Gastrocnemius medialis (tissue), 4 donors: Measurements from ENCODE around the gene CPVL. TPM values are rescaled to one million over a fixed set of nuclear protein-coding genes. Genes with fewer than 3 reads are reported as not detected.

ENCODE experiments used
- ATAC-seq, 2 donors: fragments of 150-250 bp; one replicate each; pipeline ENCODE4 v1.9.1; 2016
- DNase-seq, 2 donors: peaks; one replicate each; pipeline ENCODE4 v3.0.0-alpha.2; 2019
- H3K27ac ChIP-seq, 4 donors: fragments of 200-600 bp; sonication (generic); 1 replicate in 1 of 4; 2 replicates in 3 of 4; pipeline ENCODE4 v1.5.1; 2016 to 2018; ENCODE audit warnings: mild to moderate bottlenecking in 2 of 4, moderate library complexity in 1 of 4
- H3K27me3 ChIP-seq, 3 donors: fragments of 200-600 bp; sonication (generic) in 2 of 3; 1 replicate in 1 of 3; 2 replicates in 2 of 3; pipeline versions ENCODE4 v1.5.1 to v1.6.0; 2016 to 2019; ENCODE audit warnings: mild to moderate bottlenecking in 1 of 3, moderate library complexity in 1 of 3
- H3K36me3 ChIP-seq, 2 donors: fragments of 200-600 bp; sonication (generic) in 1 of 2; one replicate each; pipeline ENCODE4 v1.5.1; 2017 to 2018
- H3K4me1 ChIP-seq, 2 donors: fragments of 200-600 bp; sonication (generic) in 1 of 2; one replicate each; pipeline ENCODE4 v1.5.1; 2016 to 2017; ENCODE audit warnings: mild to moderate bottlenecking in 2 of 2
- H3K4me3 ChIP-seq, 4 donors: fragments of 200-600 bp; sonication (generic) in 3 of 4; 1 replicate in 1 of 4; 2 replicates in 3 of 4; pipeline ENCODE4 v1.5.1; 2016 to 2019; ENCODE audit warnings: mild to moderate bottlenecking in 2 of 4
- H3K9me3 ChIP-seq, 3 donors: fragments of 200-600 bp; sonication (generic) in 2 of 3; 1 replicate in 1 of 3; 2 replicates in 2 of 3; pipeline ENCODE4 v1.5.1; 2016 to 2019
- POLR2A ChIP-seq, 2 donors: fragments of 450-650 bp; IDR thresholded peaks; one replicate each; pipeline ENCODE4 v1.6.1; 2017; ENCODE audit warnings: antibody characterized with exemption in 2 of 2, mild to moderate bottlenecking in 2 of 2, moderate library complexity in 2 of 2
- in situ Hi-C, 4 donors: fragments of 200-750 bp; cut with MboI; loops; one replicate each; pipeline versions ENCODE4 v1.15.0 to v1.8.0; 2017; ENCODE audit warnings: low sequenced_read_pairs in 4 of 4
- intact Hi-C: fragments of 100-400 bp; cut with DNase I; formaldehyde crosslinking; loops from one replicate; pipeline ENCODE4 v1.15.1; 2023; ENCODE audit warnings: low total_unique reads
- total RNA-seq, 4 donors: library from RNA; depleted of rRNA; stranded (reverse); fragments of >200 nt; gene quantifications; one replicate each; pipeline versions ENCODE4 v1.1.0 to v1.2.3, GENCODE V29; 2016
- TF ChIP-seq, protein P1 (sequence below), 5 experiments: fragments of 450-650 bp in 3 of 5; fragments of 200-600 bp in 2 of 5; sonication (generic) in 2 of 5; IDR thresholded peaks in 4 of 5; conservative IDR thresholded peaks in 1 of 5; 1 replicate in 4 of 5; 2 replicates in 1 of 5; pipeline ENCODE4 v1.5.1; 2016 to 2019; ENCODE audit warnings: antibody characterized with exemption in 5 of 5, mild to moderate bottlenecking in 3 of 5, moderate library complexity in 3 of 5

Gene CPVL
- total RNA-seq, 4 donors from 2014 or later, result 5.6 to 11.8 (median 6.2) TPM

DNA sequence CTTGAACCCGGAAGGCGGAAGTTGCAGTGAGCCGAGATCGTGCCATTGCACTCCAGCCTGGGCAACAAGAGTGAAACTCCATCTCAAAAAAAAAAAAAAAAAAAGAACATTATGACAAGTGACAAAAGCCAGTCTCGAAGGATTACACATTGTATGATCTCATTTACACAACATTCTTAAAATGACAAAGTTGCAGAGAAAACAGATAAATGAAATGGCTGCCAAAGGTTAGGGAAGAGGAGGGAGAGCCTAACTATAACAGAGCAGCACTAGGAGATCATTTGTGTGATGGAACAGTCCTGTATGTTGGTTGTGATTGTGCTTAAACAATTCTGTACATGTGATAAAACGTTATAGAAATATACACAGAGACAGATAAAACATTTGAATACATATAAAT, 16.2 kb upstream of the CPVL start:
- Histone ChIP-seq H3K4me1 (no peaks in the 10 kb centered on the region), H3K36me3 (no peaks in the 10 kb centered on the region), H3K27me3 (no peaks in the 10 kb centered on the region), H3K9me3 (no peaks in the 10 kb centered on the region), H3K4me3 (no peak overlapping the region), H3K27ac (no peak overlapping the region)
- in situ Hi-C loops, result no loop called here
- no peak for ATAC-seq
- TF ChIP-seq, protein P1, sequence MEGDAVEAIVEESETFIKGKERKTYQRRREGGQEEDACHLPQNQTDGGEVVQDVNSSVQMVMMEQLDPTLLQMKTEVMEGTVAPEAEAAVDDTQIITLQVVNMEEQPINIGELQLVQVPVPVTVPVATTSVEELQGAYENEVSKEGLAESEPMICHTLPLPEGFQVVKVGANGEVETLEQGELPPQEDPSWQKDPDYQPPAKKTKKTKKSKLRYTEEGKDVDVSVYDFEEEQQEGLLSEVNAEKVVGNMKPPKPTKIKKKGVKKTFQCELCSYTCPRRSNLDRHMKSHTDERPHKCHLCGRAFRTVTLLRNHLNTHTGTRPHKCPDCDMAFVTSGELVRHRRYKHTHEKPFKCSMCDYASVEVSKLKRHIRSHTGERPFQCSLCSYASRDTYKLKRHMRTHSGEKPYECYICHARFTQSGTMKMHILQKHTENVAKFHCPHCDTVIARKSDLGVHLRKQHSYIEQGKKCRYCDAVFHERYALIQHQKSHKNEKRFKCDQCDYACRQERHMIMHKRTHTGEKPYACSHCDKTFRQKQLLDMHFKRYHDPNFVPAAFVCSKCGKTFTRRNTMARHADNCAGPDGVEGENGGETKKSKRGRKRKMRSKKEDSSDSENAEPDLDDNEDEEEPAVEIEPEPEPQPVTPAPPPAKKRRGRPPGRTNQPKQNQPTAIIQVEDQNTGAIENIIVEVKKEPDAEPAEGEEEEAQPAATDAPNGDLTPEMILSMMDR (IDR thresholded peaks at IDR 0.05 in 4 of 5, conservative IDR thresholded peaks at IDR 0.05 in 1 of 5), result no peak
- no peak for TF ChIP-seq POLR2A (IDR thresholded peaks at IDR 0.05)
- intact Hi-C loops, result no loop called here
- no peak for DNase-seq

DNA sequence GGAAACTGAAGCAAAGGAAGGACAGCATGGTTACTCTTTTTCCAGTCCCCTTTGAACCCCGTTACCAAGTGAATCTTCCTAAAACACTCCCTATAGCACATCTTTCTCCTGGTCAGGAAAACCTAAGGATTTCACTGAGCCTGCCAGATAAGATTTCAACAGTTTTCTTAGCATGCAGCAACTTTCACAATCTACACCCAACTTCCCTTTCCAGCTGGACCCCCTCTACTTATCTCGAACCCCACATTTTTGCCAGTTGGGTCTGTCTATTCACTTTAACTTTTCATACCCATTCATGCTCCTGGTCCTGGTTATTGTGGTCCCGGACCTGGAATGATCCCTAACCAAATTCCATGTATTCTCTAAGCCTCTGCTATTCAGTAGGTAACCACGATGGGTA, 14.9 kb upstream of the CPVL start:
- Histone ChIP-seq H3K4me1 (no peaks in the 10 kb centered on the region), H3K4me3 (no peak overlapping the region), H3K9me3 (no peaks in the 10 kb centered on the region), H3K36me3 (no peaks in the 10 kb centered on the region), H3K27ac (no peak overlapping the region), H3K27me3 (no peaks in the 10 kb centered on the region)
- in situ Hi-C loops (no loop called here), intact Hi-C loops (no loop called here)
- DNase-seq (no peak), ATAC-seq (no peak)
- TF ChIP-seq POLR2A (IDR thresholded peaks at IDR 0.05), result no peak
- TF ChIP-seq, protein P1 (IDR thresholded peaks at IDR 0.05 in 4 of 5, conservative IDR thresholded peaks at IDR 0.05 in 1 of 5), result no peak

DNA sequence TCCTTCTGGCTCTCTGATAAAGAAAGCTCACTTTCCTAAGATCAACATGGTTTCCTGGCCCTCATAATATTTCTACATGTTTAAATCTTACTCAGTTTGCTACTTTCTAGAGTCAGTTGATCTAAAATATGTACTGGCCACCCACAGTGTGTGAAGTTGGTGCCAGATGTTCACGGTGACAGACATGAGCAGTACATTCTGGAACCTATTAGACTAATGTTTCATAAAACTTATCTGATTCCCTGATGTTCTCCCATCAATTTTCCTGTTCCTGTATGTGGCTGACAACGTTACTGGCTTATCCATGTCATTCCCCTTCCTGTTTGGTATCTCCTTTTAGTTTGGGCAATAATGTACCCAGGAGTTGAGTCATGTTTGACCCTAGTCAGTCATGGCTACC, 13.7 kb upstream of the CPVL start:
- Histone ChIP-seq H3K4me3 (no peak overlapping the region), H3K27ac (no peak overlapping the region), H3K36me3 (no peaks in the 10 kb centered on the region), H3K4me1 (no peaks in the 10 kb centered on the region), H3K9me3 (no peaks in the 10 kb centered on the region), H3K27me3 (no peaks in the 10 kb centered on the region)
- no peak for DNase-seq
- TF ChIP-seq POLR2A (IDR thresholded peaks at IDR 0.05), result no peak
- TF ChIP-seq, protein P1 (IDR thresholded peaks at IDR 0.05 in 4 of 5, conservative IDR thresholded peaks at IDR 0.05 in 1 of 5), result no peak
- no peak for ATAC-seq
- intact Hi-C loops, result no loop called here
- in situ Hi-C loops, result no loop called here

DNA sequence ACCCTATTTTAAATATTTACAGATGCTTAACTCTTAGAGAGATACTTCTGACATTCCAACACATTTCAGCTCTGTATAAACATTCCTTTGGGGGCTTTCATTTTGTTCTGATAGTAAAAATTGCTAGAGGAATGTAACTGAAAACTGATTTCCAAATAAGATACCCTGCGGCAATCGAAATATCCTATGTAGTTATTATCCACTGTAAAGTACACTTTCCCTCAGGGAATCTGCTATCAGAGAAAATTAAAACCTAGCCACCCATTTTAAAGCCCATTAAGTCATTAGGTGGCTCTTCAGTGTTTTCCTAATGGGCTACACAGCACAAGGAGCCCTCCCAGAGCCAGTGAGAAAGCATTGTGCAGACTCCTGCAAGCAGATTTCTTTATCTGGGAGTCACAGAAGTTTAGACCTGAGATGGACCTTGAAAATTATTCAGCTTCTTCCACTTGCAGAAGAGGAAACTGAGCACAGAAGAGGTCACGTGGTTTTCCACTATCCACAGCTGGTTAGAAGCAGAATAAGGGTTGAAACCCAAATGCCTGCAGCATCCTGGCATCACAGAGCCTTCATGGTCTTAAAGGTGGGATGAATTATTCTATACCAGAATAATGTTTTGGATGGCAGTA, 12.6 kb upstream of the CPVL start:
- no peaks in the 10 kb centered on the region for H3K36me3 ChIP-seq
- TF ChIP-seq POLR2A (IDR thresholded peaks at IDR 0.05), result no peak
- TF ChIP-seq, protein P1 (IDR thresholded peaks at IDR 0.05 in 4 of 5, conservative IDR thresholded peaks at IDR 0.05 in 1 of 5), result no peak
- in situ Hi-C loops (no loop called here), intact Hi-C loops (no loop called here)
- H3K27me3 ChIP-seq, result no peaks in the 10 kb centered on the region
- H3K27ac ChIP-seq, result no peak overlapping the region
- DNase-seq (no peak), ATAC-seq (no peak)
- H3K4me1 ChIP-seq, result no peaks in the 10 kb centered on the region
- no peak overlapping the region for H3K4me3 ChIP-seq
- H3K9me3 ChIP-seq, result no peaks in the 10 kb centered on the region

DNA sequence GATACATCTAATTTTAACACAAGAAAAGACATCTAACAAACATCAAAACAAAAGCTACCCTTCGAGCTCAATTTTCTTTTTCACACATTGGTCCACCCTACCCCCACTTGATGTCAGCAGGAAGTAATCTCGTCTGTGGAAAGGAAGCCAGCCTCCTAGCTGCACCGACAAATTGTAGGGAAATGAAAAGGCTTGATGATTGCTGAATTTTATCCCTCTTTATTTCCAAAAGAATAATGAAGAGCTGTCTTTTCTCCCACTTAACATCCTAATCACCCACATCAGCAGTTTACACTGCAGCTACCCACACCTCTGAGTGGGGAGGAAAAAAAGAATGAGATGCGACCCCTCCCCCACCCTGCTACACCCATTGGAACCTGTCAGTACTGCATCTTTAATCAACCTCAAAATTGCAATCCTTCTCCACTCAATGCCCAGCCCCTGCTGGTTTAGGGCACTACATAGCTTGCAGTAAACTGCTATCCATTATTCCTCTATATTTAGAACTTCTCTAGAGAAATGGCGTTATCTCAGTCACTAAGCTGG, 10.6 kb upstream of the CPVL start:
- Histone ChIP-seq H3K9me3 (no peaks in the 10 kb centered on the region), H3K4me3 (no peak overlapping the region), H3K27ac (no peak overlapping the region), H3K27me3 (no peaks in the 10 kb centered on the region), H3K36me3 (no peaks in the 10 kb centered on the region), H3K4me1 (no peaks in the 10 kb centered on the region)
- intact Hi-C loops, result no loop called here
- DNase-seq (no peak), ATAC-seq (no peak)
- TF ChIP-seq, protein P1 (IDR thresholded peaks at IDR 0.05 in 4 of 5, conservative IDR thresholded peaks at IDR 0.05 in 1 of 5), result no peak
- TF ChIP-seq POLR2A (IDR thresholded peaks at IDR 0.05), result no peak
- in situ Hi-C loops, result no loop called here
